ENCODE results near the gene CCDC183.

- no peak for TF ChIP-seq SMAD1 (IDR thresholded peaks at IDR 0.05; ENCODE audit: low read depth, partially characterized antibody)
- TF ChIP-seq CREB1 (IDR thresholded peaks at IDR 0.05; ENCODE audit: low read depth): no peak
- TF ChIP-seq EP300 (IDR thresholded peaks at IDR 0.05; ENCODE audit: borderline replicate concordance in 1 of 2, control insufficient read depth in 1 of 2, low read depth in 2 of 2, low read length in 2 of 2): no peak
- no peak for TF ChIP-seq CTCF (IDR thresholded peaks at IDR 0.05 in 2 of 3, conservative IDR thresholded peaks at IDR 0.05 in 1 of 3; ENCODE audit: control insufficient read depth in 2 of 3, extremely low read depth in 1 of 3, insufficient read depth in 1 of 3, low read depth in 3 of 3, low read length in 3 of 3)
- no peak for TF ChIP-seq MLLT1 (IDR thresholded peaks at IDR 0.05)
- TF ChIP-seq HCFC1 (IDR thresholded peaks at IDR 0.05; ENCODE audit: low read length): no peak
- TF ChIP-seq NR2C1 (IDR thresholded peaks at IDR 0.05): no peak
- no peak for TF ChIP-seq REST (IDR thresholded peaks at IDR 0.05; ENCODE audit: low read depth, low read length)
- no peak for TF ChIP-seq NFIC (IDR thresholded peaks at IDR 0.05; ENCODE audit: low read depth, low read length)
- no peak for TF ChIP-seq RAD21 (IDR thresholded peaks at IDR 0.05; ENCODE audit: insufficient read depth, low read depth, low read length)
Observed at GRCh38 chr9:136796238-136796774, at the start of gene CCDC183.
